K562 (cell line): ENCODE measurements around the gene CHL1.

Source experiments
- CTCF ChIP-seq, 3 experiments: IDR thresholded peaks in 2 of 3; conservative IDR thresholded peaks in 1 of 3; 2 replicates each; pipeline ENCODE4 v1.5.1; 2011 to 2012; ENCODE audit warnings: low read length in 3 of 3, mild to moderate bottlenecking in 3 of 3, control low read depth in 2 of 3, improper control_type of control experiment in 1 of 3, inconsistent platforms in 1 of 3, low read depth in 1 of 3, mixed read lengths in 1 of 3, moderate library complexity in 1 of 3; ENCODE audit not compliant: insufficient read depth in 2 of 3
- HDAC1 ChIP-seq, 2 experiments: fragments of 450-650 bp; IDR thresholded peaks; 2 replicates each; pipeline ENCODE4 v1.6.1; 2016 to 2017; ENCODE audit warnings: inconsistent platforms in 1 of 2, mild to moderate bottlenecking in 1 of 2, moderate library complexity in 1 of 2
- IRF2 ChIP-seq: sonication (generic); formaldehyde crosslinking; IDR thresholded peaks from 2 replicates; pipeline ENCODE4 v1.8.1; 2022; ENCODE audit warnings: mild to moderate bottlenecking, missing genetic modification reagents
- SMARCB1 ChIP-seq: IDR thresholded peaks from 2 replicates; pipeline ENCODE4 v1.6.1; 2011; ENCODE audit warnings: improper control_type of control experiment, low read depth; ENCODE audit not compliant: insufficient read length

DNA sequence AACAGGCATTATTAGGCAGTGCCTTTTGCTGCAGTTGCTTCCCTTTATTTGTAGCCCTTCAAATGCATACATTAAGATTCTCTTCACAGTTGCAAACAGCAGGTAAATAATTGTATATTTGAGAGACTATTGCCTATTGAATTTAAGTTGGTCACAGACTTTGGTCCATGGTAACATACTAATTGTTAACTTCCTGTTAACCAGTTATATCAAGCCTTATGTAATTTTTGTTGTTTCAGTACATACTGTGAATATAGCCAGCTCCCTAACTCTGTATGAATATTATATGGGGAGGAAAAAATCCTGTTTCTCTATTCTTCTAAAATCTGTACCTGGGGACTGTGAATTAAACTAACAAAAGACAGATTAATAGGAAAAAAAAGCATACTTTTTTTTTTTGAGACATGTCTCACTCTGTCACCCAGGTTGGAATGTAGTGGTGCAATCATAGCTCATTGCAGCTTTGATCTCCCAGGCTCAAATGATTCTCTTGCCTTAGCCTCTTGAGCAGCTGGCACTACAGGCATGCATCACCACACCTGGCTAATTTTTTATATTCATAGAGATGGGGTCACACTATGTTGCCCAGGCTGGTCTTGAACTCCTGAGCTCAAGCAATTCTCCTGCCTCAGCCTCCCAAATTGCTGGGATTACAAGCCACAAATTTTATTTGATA, 53.2 kb downstream of the CHL1 start:
- TF ChIP-seq HDAC1 (IDR thresholded peaks at IDR 0.05) (no peak), CTCF (IDR thresholded peaks at IDR 0.05 in 2 of 3, conservative IDR thresholded peaks at IDR 0.05 in 1 of 3; ENCODE audit: insufficient read depth in 2 of 3, low read depth in 1 of 3, low read length in 3 of 3) (no peak), IRF2 (CRISPR knock-in tag) (no peak), SMARCB1 (no peak)
